Stromal cell of bone marrow (primary cell): ENCODE results near the gene LATS1.
"Not testable (repeated sequence)": the region's sequence is repeated elsewhere in the genome, so short reads cannot be mapped to it uniquely, and the experiment has no call there.

ENCODE experiments used
- DNase-seq: peaks from one replicate; pipeline ENCODE4 v3.0.0-alpha.2; 2012; ENCODE audit warnings: low read depth

Gene LATS1

GRCh38 chr6:149717588-149718458 is at the start of gene LATS1:
Gene LATS1 (minus strand): TSS chr6:149718101. CDS start chr6:149702126, 15,975 bp downstream.
- DNase-seq = peak; percentile 58

GRCh38 chr6:149766156-149766769 is 48.4 kb upstream of the LATS1 start:
- DNase-seq = peak; percentile 84

DNA sequence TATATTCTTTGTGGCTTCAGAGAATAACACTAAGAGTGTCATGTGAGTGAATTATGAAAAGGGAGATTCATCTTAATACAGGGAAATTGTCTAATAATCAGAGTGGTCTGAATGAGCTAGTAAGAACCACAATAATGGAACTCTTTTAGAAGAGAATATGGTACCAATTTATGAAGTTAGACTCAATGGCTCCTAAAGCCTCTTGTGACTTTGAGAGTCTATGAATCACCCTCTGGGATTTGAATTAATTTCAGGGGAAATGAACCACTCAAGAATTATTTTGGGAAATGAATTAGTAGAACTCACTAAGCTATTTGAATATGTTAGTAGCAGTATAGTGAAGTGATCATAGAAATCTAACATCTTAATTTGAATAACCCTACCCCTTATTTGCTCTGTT is 46.0 kb upstream of the LATS1 start:
- peak; percentile 36 for DNase-seq

GRCh38 chr6:149761438-149761837 is 43.5 kb upstream of the LATS1 start:
- DNase-seq = no peak

GRCh38 chr6:149756261-149756636 is 38.3 kb upstream of the LATS1 start:
- DNase-seq = no peak

- no peak for DNase-seq
Measured at GRCh38 chr6:149755300-149756260, 37.7 kb upstream of the LATS1 start.

GRCh38 chr6:149754548-149754947 is 36.6 kb upstream of the LATS1 start:
- DNase-seq = no peak

GRCh38 chr6:149753374-149753637 is 35.4 kb upstream of the LATS1 start:
- DNase-seq = not testable (repeated sequence)

DNA sequence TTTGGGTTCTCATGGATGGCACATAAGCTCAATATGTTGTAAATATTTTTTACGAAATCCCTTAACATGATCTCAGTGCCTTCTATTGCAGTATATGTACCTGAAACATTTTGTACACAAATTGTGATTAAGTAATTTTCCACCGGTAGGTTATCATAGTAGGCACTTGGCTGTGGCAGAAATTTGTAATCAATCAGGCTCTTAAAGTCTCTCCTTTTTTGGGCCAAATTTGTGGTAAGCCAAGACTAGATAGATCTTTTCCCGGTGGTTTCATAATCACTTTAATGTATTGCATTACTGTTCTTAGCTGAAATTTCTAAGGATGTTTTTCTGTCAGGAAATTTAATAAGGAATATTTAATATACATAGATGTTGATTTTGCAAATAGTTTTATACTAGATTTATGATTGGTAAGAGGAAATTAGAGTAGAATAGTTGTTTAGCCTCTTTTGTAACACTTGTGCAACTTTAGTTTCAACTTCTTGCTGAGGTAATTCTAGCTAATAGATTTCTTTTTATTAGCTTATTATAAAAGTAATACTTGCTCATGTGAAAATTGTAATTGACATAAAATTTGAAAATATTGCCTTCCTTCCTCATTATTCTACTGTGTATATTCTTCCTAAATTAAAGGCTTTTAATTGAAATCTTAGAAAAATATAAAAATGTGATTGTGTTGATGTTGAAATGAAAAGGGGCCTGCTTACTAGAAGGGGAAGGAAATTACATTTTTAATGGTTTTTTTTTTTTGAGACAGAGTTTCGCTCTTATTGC is 34.9 kb upstream of the LATS1 start:
- no peak for DNase-seq

- not testable (repeated sequence) for DNase-seq
Measured at GRCh38 chr6:149751920-149752319, 34.0 kb upstream of the LATS1 start.

DNA sequence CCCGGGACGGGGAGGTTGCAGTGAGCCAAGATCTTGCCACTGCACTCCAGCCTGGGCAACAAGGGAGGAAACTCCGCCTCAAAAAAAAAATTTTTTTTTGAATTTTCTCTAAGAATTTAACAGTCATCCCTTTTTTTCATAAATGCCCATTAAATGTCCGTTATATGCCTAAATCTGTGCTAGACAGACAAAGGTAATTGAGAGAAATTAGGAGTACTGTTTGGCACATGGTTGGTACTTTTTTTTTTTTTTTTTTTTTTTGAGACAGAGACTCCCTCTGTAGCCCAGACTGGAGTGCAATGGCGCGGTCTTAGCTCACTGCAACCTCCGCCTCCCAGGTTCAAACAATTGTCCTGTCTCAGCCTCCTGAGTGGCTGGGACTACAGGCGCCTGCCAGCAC is 33.3 kb upstream of the LATS1 start:
- DNase-seq = no peak

- no peak for DNase-seq
Measured at GRCh38 chr6:149750136-149750609, 32.3 kb upstream of the LATS1 start.

GRCh38 chr6:149749594-149750135 is 31.8 kb upstream of the LATS1 start, which contains the start of gene PCMT1:
Gene PCMT1 (plus strand): TSS chr6:149749741. CDS start chr6:149749902, 161 bp downstream.
- peak; percentile 82 for DNase-seq

GRCh38 chr6:149749082-149749593 is 31.2 kb upstream of the LATS1 start:
- DNase-seq = not testable (repeated sequence)

DNA sequence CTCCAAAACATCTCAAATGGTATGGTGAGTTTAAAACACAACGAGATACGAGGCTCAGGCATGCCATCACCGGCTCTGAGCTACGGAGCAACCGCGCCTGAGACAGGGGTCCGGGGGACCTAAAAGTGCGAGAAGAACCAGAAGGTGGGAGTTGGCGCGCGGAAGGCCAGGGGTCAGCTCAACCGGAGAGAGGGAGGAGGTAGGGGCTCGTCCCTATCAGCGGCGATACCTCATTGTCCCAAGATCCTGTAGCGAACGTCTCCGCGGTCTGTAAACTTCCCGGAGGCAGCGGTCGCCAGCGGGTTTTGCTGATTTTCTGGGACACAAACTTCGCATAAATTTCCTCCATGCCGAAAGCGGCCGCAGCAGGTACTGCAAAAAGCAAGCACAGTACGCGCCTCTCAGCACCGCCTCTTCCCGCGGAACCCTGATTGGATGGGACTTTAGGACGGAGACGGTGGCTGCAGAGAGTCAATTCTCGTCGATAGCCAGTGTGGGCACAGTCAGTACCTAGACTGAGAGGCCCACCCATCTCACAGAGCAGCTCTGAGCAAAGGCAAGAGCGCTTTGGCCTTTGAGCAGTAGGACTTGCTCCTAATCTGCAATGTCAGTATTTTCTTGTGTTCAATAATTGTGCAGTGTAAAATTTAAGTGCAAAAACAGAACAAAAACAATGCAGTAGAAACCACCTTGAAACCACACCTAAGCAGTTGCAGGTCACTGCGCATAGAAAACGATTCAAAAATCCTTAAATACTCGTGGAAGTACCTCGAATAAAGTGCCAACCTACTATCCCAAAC is 28.4 kb upstream of the LATS1 start, which contains the start of gene NUP43:
NUP43 (minus strand) TSS at position 383 of the 800 bp plus-strand sequence; CDS start at position 349, 34 bp downstream.
- DNase-seq = peak; percentile 92

GRCh38 chr6:149745252-149745651 is 27.4 kb upstream of the LATS1 start:
- DNase-seq = not testable (repeated sequence)

DNA sequence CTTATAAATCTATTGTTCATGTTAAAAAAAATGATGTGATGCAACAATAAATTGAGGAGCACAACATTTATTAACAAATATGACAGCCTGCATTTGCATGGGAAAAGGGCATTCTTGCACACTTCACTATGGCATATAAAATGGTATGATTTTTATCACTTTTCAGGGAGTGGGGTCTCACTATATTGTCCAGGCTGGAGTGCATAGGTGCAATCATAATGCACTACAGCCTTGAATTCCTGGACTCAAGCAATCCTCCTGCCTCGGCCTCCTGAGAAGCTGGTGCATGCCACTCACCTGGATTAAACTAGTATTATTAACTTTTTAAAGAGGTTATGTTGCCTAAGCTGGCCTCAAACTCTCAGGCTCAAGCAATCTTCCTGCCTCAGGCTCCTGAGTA is 17.0 kb upstream of the LATS1 start:
- DNase-seq = no peak

- DNase-seq = no peak
Measured at GRCh38 chr6:149733089-149733720, 15.3 kb upstream of the LATS1 start.

- DNase-seq = no peak
Measured at GRCh38 chr6:149729824-149730223, 11.9 kb upstream of the LATS1 start.
